Osteocyte (in vitro differentiated cells): ENCODE results near the gene FAM89B. TPM values are rescaled to one million over a fixed set of nuclear protein-coding genes. Genes with fewer than 3 reads are reported as not detected.

ENCODE experiments used
- DNase-seq: peaks from one replicate; pipeline ENCODE4 v3.0.0; 2021; ENCODE audit warnings: mixed read lengths; ENCODE audit not compliant: unreplicated experiment; ENCODE audit errors: extremely low spot score
- H3K27ac Mint-ChIP-seq: one replicate; pipeline ENCODE4 v1.8.0; 2021; ENCODE audit warnings: mild to moderate bottlenecking, mixed read lengths; ENCODE audit not compliant: unreplicated experiment
- H3K27me3 Mint-ChIP-seq: one replicate; pipeline ENCODE4 v1.8.0; 2021; ENCODE audit warnings: mixed read lengths; ENCODE audit not compliant: unreplicated experiment
- H3K36me3 Mint-ChIP-seq: one replicate; pipeline ENCODE4 v1.8.0; 2021; ENCODE audit warnings: mixed read lengths; ENCODE audit not compliant: unreplicated experiment
- H3K4me1 Mint-ChIP-seq: one replicate; pipeline ENCODE4 v1.8.0; 2021; ENCODE audit warnings: mixed read lengths; ENCODE audit not compliant: unreplicated experiment
- H3K4me3 Mint-ChIP-seq: one replicate; pipeline ENCODE4 v1.8.0; 2021; ENCODE audit warnings: mild to moderate bottlenecking, moderate library complexity, mixed read lengths; ENCODE audit not compliant: unreplicated experiment
- H3K9me3 Mint-ChIP-seq: one replicate; pipeline ENCODE4 v1.8.0; 2021; ENCODE audit warnings: mixed read lengths; ENCODE audit not compliant: unreplicated experiment
- total RNA-seq: library from RNA; stranded (reverse); gene quantifications from 2 replicates; pipeline ENCODE4 v1.2.1, GENCODE V29; 2021
- TF ChIP-seq, protein P1 (sequence below): fragments of 200-600 bp; sonication (generic); IDR thresholded peaks from 2 replicates; pipeline ENCODE4 v1.5.0; 2021; ENCODE audit warnings: antibody characterized with exemption, mild to moderate bottlenecking, moderate library complexity

The FAM89B gene
- total RNA-seq, 1 donor from 2014 or later, result 92.1 TPM

DNA sequence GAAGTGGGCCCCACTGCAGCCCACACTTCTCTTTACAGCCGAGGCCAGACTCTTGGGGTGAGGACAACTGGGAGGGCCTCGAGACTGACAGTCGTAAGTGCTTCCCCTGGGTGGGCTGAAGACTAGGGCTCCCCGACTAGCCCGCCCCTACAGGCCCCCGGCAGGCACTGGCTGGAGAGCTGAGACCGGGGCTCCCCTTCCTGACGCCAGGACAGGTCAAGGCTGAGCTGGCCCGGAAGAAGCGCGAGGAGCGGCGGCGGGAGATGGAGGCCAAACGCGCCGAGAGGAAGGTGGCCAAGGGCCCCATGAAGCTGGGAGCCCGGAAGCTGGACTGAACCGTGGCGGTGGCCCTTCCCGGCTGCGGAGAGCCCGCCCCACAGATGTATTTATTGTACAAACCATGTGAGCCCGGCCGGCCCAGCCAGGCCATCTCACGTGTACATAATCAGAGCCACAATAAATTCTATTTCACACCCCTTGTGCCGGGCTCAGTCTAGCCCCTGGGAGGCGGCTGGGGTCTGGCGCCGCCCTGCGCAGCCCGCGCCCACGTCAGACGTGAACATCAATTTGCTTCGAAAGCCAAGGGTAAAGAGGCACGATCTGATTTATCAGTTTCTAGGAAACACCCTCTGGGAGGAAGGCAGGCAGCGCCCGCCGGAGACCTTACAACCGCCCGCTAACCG is 34.0 kb upstream of the FAM89B start:
- H3K36me3 Mint-ChIP-seq, result peaks cover 6% of the 10 kb centered on the region
- no peak overlapping the region for H3K27ac Mint-ChIP-seq
- TF ChIP-seq, protein P1, sequence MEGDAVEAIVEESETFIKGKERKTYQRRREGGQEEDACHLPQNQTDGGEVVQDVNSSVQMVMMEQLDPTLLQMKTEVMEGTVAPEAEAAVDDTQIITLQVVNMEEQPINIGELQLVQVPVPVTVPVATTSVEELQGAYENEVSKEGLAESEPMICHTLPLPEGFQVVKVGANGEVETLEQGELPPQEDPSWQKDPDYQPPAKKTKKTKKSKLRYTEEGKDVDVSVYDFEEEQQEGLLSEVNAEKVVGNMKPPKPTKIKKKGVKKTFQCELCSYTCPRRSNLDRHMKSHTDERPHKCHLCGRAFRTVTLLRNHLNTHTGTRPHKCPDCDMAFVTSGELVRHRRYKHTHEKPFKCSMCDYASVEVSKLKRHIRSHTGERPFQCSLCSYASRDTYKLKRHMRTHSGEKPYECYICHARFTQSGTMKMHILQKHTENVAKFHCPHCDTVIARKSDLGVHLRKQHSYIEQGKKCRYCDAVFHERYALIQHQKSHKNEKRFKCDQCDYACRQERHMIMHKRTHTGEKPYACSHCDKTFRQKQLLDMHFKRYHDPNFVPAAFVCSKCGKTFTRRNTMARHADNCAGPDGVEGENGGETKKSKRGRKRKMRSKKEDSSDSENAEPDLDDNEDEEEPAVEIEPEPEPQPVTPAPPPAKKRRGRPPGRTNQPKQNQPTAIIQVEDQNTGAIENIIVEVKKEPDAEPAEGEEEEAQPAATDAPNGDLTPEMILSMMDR, result no peak
- no peak overlapping the region for H3K4me3 Mint-ChIP-seq
- peaks cover 15% of the 10 kb centered on the region for H3K4me1 Mint-ChIP-seq
- no peaks in the 10 kb centered on the region for H3K27me3 Mint-ChIP-seq
- H3K9me3 Mint-ChIP-seq, result no peaks in the 10 kb centered on the region
- no peak for DNase-seq

DNA sequence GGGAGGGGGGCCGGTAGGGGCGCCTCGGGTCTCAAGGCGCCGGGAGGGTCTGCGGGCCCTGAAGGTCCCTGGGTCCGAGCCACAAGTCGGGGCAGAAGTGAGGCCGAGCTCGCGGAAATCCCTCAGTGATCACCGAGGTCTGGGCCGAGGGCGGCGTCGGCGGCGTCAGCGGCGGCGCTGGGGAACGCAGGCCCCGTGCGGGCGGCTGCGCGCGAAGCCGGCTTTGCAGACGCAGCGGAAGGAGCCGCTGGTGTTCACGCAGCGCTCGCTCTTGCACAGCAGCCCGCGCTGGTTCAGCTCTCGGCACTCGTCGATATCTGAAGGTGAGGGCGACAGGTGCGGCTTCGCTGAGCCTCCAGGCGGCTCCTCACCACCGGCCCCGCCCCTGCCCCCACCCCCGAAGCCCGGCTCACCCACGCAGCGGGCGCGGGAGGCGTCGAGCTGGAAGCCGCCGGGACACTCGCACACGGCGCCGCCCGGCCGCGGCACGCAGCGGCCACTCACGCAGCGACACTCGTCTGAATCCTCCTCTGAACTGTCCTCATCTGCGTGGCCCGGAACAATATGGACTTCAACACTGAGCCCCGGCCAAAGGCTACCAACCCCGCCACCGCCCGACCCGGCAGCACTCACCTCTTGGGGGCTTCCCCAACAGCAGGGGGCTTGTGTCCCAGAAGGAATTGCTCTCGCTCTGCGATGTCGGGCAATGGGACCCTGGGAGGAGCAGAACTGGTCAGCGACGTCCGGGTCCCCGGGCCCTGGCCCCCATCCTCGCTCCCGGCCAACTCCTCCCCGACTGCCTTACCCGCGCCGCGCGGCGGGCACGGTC is 33.2 kb upstream of the FAM89B start:
- Mint-ChIP-seq H3K4me1 (peaks cover 15% of the 10 kb centered on the region), H3K36me3 (peaks cover 10% of the 10 kb centered on the region), H3K9me3 (no peaks in the 10 kb centered on the region), H3K4me3 (no peak overlapping the region), H3K27me3 (no peaks in the 10 kb centered on the region), H3K27ac (no peak overlapping the region)
- no peak for DNase-seq
- TF ChIP-seq, protein P1, result no peak

DNA sequence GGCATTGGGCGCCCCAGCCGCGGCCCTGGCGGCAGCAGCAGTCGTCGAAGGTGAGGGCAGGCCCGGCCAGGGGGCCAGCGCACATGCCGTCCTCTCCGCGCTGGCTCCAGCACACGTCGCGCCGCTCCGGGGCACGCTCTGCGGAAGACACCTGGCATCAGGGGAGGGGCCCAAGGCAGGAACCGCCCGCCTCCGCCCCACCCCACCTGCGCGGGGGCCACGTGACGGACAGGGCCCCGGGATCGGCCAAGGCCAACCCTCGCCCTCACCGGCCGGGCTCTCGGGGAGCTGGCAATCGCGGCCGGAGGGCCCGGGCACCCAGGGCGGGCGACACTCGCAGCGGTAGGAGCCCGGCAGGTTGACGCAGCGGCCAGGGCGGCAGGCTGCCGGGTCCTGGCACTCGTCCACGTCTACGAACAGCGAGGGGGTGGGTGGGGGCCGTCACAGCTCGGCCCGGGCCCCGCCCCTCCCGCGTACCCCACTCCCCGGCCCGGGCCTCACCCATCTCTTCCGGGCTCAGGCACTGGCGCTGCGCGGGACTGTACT is 32.5 kb upstream of the FAM89B start:
- no peaks in the 10 kb centered on the region for H3K27me3 Mint-ChIP-seq
- H3K36me3 Mint-ChIP-seq, result peaks cover 16% of the 10 kb centered on the region
- peak overlapping the region; percentile 71 for H3K4me3 Mint-ChIP-seq
- no peak for DNase-seq
- H3K9me3 Mint-ChIP-seq, result no peaks in the 10 kb centered on the region
- H3K4me1 Mint-ChIP-seq, result peaks cover 18% of the 10 kb centered on the region
- peak overlapping the region; percentile 63 for H3K27ac Mint-ChIP-seq
- TF ChIP-seq, protein P1, result no peak

DNA sequence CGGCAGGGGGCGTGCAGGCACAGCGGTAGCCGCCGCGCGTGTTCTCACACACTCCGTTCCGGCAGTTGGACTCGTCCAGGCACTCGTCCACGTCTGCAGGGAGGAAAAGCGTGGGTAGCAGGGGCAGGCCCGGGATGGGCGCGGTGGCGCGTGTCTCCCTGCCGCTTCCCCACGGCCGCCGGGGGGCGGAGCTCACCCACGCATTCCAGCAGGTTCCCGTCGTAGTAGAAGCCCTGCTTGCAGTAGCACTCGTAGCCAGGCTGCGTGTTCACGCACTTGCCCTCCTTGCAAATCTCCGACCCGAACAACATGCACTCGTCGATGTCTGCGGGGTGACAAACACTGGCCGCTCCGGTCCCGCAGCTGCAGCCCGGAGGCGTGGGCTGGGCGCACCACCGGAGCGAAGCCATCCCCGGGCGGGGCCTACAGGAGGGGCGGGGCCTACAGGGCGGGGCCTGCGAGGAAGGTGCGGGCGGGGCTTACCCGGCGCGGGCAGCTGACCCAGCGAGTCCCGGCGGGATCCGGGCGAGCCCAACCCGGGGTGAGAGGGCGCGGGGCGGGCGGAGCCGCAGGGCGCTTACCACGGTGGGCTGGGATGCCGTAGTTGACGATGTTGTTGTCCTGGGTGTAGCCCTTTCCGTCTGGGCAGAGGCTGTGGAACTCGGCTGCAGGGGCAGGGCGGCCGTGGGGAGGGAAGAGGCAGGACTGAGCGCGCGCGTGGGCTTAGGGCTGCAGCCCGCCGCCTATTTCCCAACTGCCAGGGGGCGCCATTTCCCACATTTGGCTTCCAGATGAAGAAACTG is 31.8 kb upstream of the FAM89B start:
- peaks cover 22% of the 10 kb centered on the region for H3K36me3 Mint-ChIP-seq
- TF ChIP-seq, protein P1, result peak; percentile 96
- H3K4me3 Mint-ChIP-seq, result peak overlapping the region; percentile 71
- DNase-seq, result peak; percentile 97
- peak overlapping the region; percentile 63 for H3K27ac Mint-ChIP-seq
- peaks cover 18% of the 10 kb centered on the region for H3K4me1 Mint-ChIP-seq
- no peaks in the 10 kb centered on the region for H3K27me3 Mint-ChIP-seq
- no peaks in the 10 kb centered on the region for H3K9me3 Mint-ChIP-seq
